ENCODE measurements around the gene MPP7. TPM values are rescaled to one million over a fixed set of nuclear protein-coding genes. Genes with fewer than 3 reads are reported as not detected.

MPP7 gene
- total RNA-seq, 4 donors from 2014 or later = 3.8 to 10.7 (median 6.4) TPM

DNA sequence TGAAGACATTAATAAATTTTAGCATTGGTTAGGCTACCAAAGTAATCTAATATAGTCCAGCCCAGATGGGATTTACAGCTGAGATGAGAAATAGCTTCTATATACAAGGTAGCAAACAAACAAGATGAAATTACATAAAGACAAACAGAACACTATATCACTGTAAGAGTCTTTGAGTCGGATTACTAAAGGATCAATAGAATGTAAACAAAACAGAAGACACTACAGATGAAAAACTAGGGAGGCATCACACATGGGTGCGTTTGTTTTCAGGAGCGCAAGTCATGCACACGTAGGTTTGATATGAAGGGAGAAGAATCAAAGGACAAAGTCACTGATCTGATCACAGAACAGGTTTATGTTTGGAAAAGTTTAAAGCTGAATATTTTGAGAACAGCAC, 26.5 kb downstream of the MPP7 start:
- no peaks in the 10 kb centered on the region for H3K36me3 ChIP-seq
- TF ChIP-seq, protein P1, sequence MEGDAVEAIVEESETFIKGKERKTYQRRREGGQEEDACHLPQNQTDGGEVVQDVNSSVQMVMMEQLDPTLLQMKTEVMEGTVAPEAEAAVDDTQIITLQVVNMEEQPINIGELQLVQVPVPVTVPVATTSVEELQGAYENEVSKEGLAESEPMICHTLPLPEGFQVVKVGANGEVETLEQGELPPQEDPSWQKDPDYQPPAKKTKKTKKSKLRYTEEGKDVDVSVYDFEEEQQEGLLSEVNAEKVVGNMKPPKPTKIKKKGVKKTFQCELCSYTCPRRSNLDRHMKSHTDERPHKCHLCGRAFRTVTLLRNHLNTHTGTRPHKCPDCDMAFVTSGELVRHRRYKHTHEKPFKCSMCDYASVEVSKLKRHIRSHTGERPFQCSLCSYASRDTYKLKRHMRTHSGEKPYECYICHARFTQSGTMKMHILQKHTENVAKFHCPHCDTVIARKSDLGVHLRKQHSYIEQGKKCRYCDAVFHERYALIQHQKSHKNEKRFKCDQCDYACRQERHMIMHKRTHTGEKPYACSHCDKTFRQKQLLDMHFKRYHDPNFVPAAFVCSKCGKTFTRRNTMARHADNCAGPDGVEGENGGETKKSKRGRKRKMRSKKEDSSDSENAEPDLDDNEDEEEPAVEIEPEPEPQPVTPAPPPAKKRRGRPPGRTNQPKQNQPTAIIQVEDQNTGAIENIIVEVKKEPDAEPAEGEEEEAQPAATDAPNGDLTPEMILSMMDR (IDR thresholded peaks at IDR 0.05 in 4 of 5, conservative IDR thresholded peaks at IDR 0.05 in 1 of 5) = no peak
- TF ChIP-seq POLR2A (IDR thresholded peaks at IDR 0.05) = no peak
- no peak overlapping the region for H3K27ac ChIP-seq
- no peak overlapping the region for H3K4me3 ChIP-seq
- H3K9me3 ChIP-seq = no peaks in the 10 kb centered on the region
- no peak for DNase-seq
- intact Hi-C loops (cut with DNase I; ENCODE audit: low total_unique reads) (no loop called here), in situ Hi-C loops (cut with MboI; ENCODE audit: low sequenced_read_pairs in 4 of 4) (no loop called here)
- no peaks in the 10 kb centered on the region for H3K27me3 ChIP-seq
- no peak for ATAC-seq
- H3K4me1 ChIP-seq = peaks cover 32 to 37% of the 10 kb centered on the region in 2 donors

DNA sequence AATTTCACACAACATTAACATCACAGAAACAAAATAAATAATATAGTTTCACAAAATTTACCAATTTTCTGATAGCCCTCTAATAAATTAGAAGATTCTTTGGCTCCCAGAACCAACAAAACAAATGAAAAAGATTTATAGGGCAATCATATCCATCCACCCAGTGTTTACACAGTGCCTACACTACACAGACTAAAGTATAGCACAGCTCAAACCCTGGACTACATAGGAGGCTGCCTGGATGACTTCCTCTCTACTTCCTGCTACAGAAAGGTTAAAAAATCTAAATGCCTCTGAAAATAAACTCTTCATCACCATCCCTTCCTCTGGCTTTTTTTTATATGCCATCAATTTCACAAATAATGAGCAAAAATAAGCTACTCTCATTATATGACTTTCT, 28.4 kb downstream of the MPP7 start:
- no peaks in the 10 kb centered on the region for H3K27me3 ChIP-seq
- no peaks in the 10 kb centered on the region for H3K9me3 ChIP-seq
- DNase-seq = no peak
- no peak overlapping the region for H3K27ac ChIP-seq
- H3K4me1 ChIP-seq = peaks cover 17 to 25% of the 10 kb centered on the region in 2 donors
- no peak for ATAC-seq
- H3K4me3 ChIP-seq = no peak overlapping the region
- in situ Hi-C loops (cut with MboI; ENCODE audit: low sequenced_read_pairs in 4 of 4) (no loop called here), intact Hi-C loops (cut with DNase I; ENCODE audit: low total_unique reads) (no loop called here)
- no peaks in the 10 kb centered on the region for H3K36me3 ChIP-seq
- TF ChIP-seq, protein P1 (IDR thresholded peaks at IDR 0.05 in 4 of 5, conservative IDR thresholded peaks at IDR 0.05 in 1 of 5) = no peak

DNA sequence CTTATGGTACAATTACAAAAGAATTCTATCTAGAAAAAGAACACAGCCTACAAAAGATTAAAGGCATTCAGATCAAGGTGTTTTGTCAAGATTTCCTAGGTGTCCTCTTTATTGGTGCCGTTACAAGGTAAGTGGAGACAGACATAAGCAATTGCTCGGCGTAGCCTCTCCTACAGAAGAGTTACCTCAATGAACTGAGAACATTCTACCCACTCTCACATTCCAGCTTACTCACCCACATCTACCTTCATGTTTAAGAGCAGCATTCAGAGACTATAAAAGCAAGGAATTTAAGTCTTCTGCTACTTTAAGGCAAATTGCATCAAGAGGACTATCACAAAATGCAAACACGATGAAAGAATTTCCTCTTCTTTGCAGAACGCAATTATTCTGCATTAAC, 29.5 kb downstream of the MPP7 start:
- H3K4me1 ChIP-seq = peaks cover 10 to 15% of the 10 kb centered on the region in 2 donors
- TF ChIP-seq, protein P1 (IDR thresholded peaks at IDR 0.05 in 4 of 5, conservative IDR thresholded peaks at IDR 0.05 in 1 of 5) = no peak
- TF ChIP-seq POLR2A (IDR thresholded peaks at IDR 0.05) = no peak
- no peaks in the 10 kb centered on the region for H3K36me3 ChIP-seq
- H3K4me3 ChIP-seq = no peak overlapping the region
- no peaks in the 10 kb centered on the region for H3K27me3 ChIP-seq
- intact Hi-C loops (cut with DNase I; ENCODE audit: low total_unique reads) = no loop called here
- H3K9me3 ChIP-seq = no peaks in the 10 kb centered on the region
- no peak overlapping the region for H3K27ac ChIP-seq
- no peak for DNase-seq
- no peak for ATAC-seq
- in situ Hi-C loops (cut with MboI; ENCODE audit: low sequenced_read_pairs in 4 of 4) = no loop called here

DNA sequence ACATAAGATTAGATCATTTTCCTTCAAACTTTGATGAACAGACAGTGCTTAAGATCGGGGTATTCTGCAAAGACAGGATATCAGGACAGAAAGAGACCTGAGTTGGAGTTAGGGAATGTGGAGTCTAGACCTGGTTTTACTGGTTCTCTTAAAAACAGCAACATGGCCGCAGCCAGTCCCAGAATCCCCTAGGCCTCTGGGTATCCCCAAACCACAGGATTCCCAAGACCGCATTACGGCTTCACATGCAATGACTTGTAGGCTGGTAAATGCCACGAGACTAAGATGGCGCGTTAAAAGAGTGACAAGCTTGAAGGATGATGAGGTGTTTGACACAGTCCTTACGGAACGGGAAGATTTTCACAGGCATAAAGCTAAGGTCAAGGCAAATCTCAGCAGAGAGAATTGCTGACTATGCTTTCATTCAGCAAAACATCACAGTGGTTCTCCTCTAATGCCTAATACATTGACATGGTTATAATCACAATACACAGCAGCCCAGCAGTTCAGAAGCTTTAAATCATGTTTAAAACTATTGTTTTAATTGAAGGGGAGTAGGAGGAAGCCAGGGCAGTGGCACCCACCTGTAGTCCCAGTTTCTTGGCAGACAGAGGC, 32.9 kb downstream of the MPP7 start:
- Histone ChIP-seq H3K9me3 (no peaks in the 10 kb centered on the region), H3K27ac (no peak overlapping the region), H3K36me3 (no peaks in the 10 kb centered on the region), H3K4me1 (no peaks in the 10 kb centered on the region), H3K27me3 (no peaks in the 10 kb centered on the region), H3K4me3 (no peak overlapping the region)
- in situ Hi-C loops (cut with MboI; ENCODE audit: low sequenced_read_pairs in 4 of 4) = no loop called here
- ATAC-seq (no peak), DNase-seq (no peak)
- TF ChIP-seq POLR2A (IDR thresholded peaks at IDR 0.05) = no peak
- TF ChIP-seq, protein P1 (IDR thresholded peaks at IDR 0.05 in 4 of 5, conservative IDR thresholded peaks at IDR 0.05 in 1 of 5) = no peak
- intact Hi-C loops (cut with DNase I; ENCODE audit: low total_unique reads) = no loop called here

Measured in gastrocnemius medialis (tissue), 4 donors.